H1 (cell line): Measurements from ENCODE around the gene TXNDC12. TPM values are rescaled to one million over a fixed set of nuclear protein-coding genes. Genes with fewer than 3 reads are reported as not detected.

Experiments
- CTCF ChIA-PET: fragments of 300-600 bp; sonication (Branson Sonifier 250); formaldehyde crosslinking; loops from one replicate; lab custom pipeline; 2021; ENCODE audit not compliant: partially characterized antibody; lab: Charles Lee
- POLR2A ChIA-PET: fragments of 300-600 bp; sonication (Branson Sonifier 250); formaldehyde crosslinking; loops from one replicate; lab custom pipeline; 2021; ENCODE audit warnings: inconsistent platforms; ENCODE audit not compliant: partially characterized antibody; lab: Charles Lee
- DNase-seq, 2 experiments: peaks; one replicate each; pipeline versions ENCODE4 v3.0.0 to v3.0.0-alpha.2; 2010 to 2022; ENCODE audit warnings: low spot score in 2 of 2, low read depth in 1 of 2, mixed read lengths in 1 of 2
- FAIRE-seq: peaks from 2 replicates; lab custom pipeline; 2011; peaks lifted over from hg19 to GRCh38; lab: Jason Lieb, UNC
- H2AFZ ChIP-seq: 2 replicates; pipeline ENCODE4 v1.8.1; 2012; ENCODE audit warnings: low read length, inconsistent platforms
- H2AK5ac ChIP-seq: 2 replicates; pipeline ENCODE4 v1.6.1; 2013; ENCODE audit warnings: low read depth, low read length
- H2BK120ac ChIP-seq: replicated peaks from 2 replicates; pipeline ENCODE3; 2013; ENCODE audit warnings: low read depth, low read length, inconsistent platforms
- H2BK12ac ChIP-seq: 2 replicates; pipeline ENCODE4 v1.6.1; 2013; ENCODE audit warnings: low read depth, low read length
- H2BK15ac ChIP-seq: 2 replicates; pipeline ENCODE4 v1.6.1; 2013; ENCODE audit warnings: low read length
- H2BK20ac ChIP-seq: 2 replicates; pipeline ENCODE4 v1.6.1; 2013; ENCODE audit warnings: low read length
- H2BK5ac ChIP-seq: 2 replicates; pipeline ENCODE4 v1.6.1; 2013; ENCODE audit warnings: low read depth, low read length
- H3K14ac ChIP-seq: 2 replicates; pipeline ENCODE4 v1.6.1; 2013; ENCODE audit warnings: inconsistent platforms; ENCODE audit not compliant: insufficient read length
- H3K18ac ChIP-seq: 2 replicates; pipeline ENCODE4 v1.6.1; 2013; ENCODE audit warnings: low read length; ENCODE audit errors: extremely low read depth
- H3K23ac ChIP-seq: 2 replicates; pipeline ENCODE4 v1.6.1; 2013; ENCODE audit warnings: inconsistent platforms; ENCODE audit not compliant: insufficient read length
- H3K23me2 ChIP-seq: 2 replicates; pipeline ENCODE4 v1.6.1; 2013; ENCODE audit warnings: low read depth, low read length
- H3K27ac ChIP-seq: 2 replicates; pipeline ENCODE4 v1.6.1; 2011; ENCODE audit warnings: low read depth, low read length, inconsistent platforms
- H3K27me3 ChIP-seq, 4 experiments: replicated peaks in 1 of 4; 1 replicate in 1 of 4; 2 replicates in 3 of 4; pipeline versions ENCODE4 v1.6.1 to v1.8.1; 2011 to 2013; ENCODE audit warnings: low read length in 3 of 4, mild to moderate bottlenecking in 3 of 4, inconsistent platforms in 2 of 4, mixed read lengths in 2 of 4, moderate library complexity in 1 of 4; ENCODE audit not compliant: control insufficient read depth in 3 of 4, insufficient read depth in 3 of 4; ENCODE audit errors: extremely low read depth in 1 of 4
- H3K36me3 ChIP-seq, 4 experiments: 2 replicates each; pipeline versions ENCODE4 v1.6.1 to v1.8.1; 2011 to 2013; ENCODE audit warnings: mild to moderate bottlenecking in 4 of 4, low read length in 3 of 4, moderate library complexity in 2 of 4, control low read depth in 1 of 4, inconsistent platforms in 1 of 4; ENCODE audit not compliant: insufficient read depth in 4 of 4, control insufficient read depth in 2 of 4
- H3K4ac ChIP-seq: replicated peaks from 2 replicates; pipeline ENCODE3; 2013; ENCODE audit warnings: low read length, low read depth, mixed read lengths, inconsistent platforms; ENCODE audit not compliant: insufficient read length
- H3K4me1 ChIP-seq, 4 experiments: replicated peaks in 1 of 4; 1 replicate in 1 of 4; 2 replicates in 3 of 4; pipeline versions ENCODE4 v1.6.1 to v1.8.1; 2011 to 2013; ENCODE audit warnings: low read length in 3 of 4, inconsistent platforms in 2 of 4, mixed read lengths in 1 of 4; ENCODE audit not compliant: insufficient read depth in 4 of 4, control insufficient read depth in 3 of 4
- H3K4me2 ChIP-seq, 2 experiments: 2 replicates each; pipeline versions ENCODE4 v1.6.1 to v1.8.1; 2011 to 2013; ENCODE audit warnings: low read depth in 2 of 2, low read length in 2 of 2, control low read depth in 1 of 2, inconsistent platforms in 1 of 2, mild to moderate bottlenecking in 1 of 2; ENCODE audit not compliant: insufficient read depth in 1 of 2
- H3K4me3 ChIP-seq, 4 experiments: fragments of 200-600, 300-600 bp in 1 of 4; sonication (generic), shearing (Covaris generic), sonication (Bioruptor Twin) in 1 of 4; 2 replicates each; pipeline versions ENCODE4 v1.5.1 to v1.8.1; 2011 to 2016; ENCODE audit warnings: low read length in 4 of 4, low read depth in 3 of 4, control low read depth in 2 of 4, inconsistent platforms in 2 of 4, mild to moderate bottlenecking in 2 of 4, mixed read lengths in 1 of 4, moderate library complexity in 1 of 4; ENCODE audit not compliant: insufficient read depth in 2 of 4; ENCODE audit errors: extremely low read depth in 1 of 4
- H3K56ac ChIP-seq: replicated peaks from 2 replicates; pipeline ENCODE3; 2013; ENCODE audit warnings: low read depth, mild to moderate bottlenecking, mixed read lengths, low read length, inconsistent platforms; ENCODE audit not compliant: insufficient read length
- H3K79me1 ChIP-seq: 2 replicates; pipeline ENCODE4 v1.6.1; 2013; ENCODE audit warnings: low read depth, low read length, control low read depth
- H3K79me2 ChIP-seq, 2 experiments: 2 replicates each; pipeline versions ENCODE4 v1.6.1 to v1.8.1; 2012 to 2013; ENCODE audit warnings: low read length in 2 of 2, mild to moderate bottlenecking in 2 of 2, inconsistent platforms in 1 of 2; ENCODE audit not compliant: insufficient read depth in 2 of 2, control insufficient read depth in 1 of 2
- H3K9ac ChIP-seq, 4 experiments: replicated peaks in 1 of 4; 1 replicate in 1 of 4; 2 replicates in 3 of 4; pipeline versions ENCODE4 v1.6.1 to v1.8.1; 2011 to 2013; ENCODE audit warnings: low read depth in 3 of 4, low read length in 3 of 4, control low read depth in 2 of 4, mild to moderate bottlenecking in 2 of 4, moderate library complexity in 2 of 4, inconsistent platforms in 1 of 4; ENCODE audit errors: extremely low read depth in 1 of 4
- H3K9me3 ChIP-seq, 2 experiments: 2 replicates each; pipeline versions ENCODE4 v1.6.1 to v1.8.1; 2012 to 2013; ENCODE audit warnings: mild to moderate bottlenecking in 2 of 2, moderate library complexity in 2 of 2, control low read depth in 1 of 2, inconsistent platforms in 1 of 2, low read depth in 1 of 2, low read length in 1 of 2, mixed read lengths in 1 of 2; ENCODE audit not compliant: insufficient read depth in 2 of 2
- H4K20me1 ChIP-seq, 2 experiments: replicated peaks in 1 of 2; 2 replicates each; pipeline versions ENCODE3 to v1.8.1; 2011 to 2013; ENCODE audit warnings: inconsistent platforms in 2 of 2, low read length in 2 of 2, mild to moderate bottlenecking in 1 of 2; ENCODE audit not compliant: insufficient read depth in 2 of 2, control insufficient read depth in 1 of 2
- H4K5ac ChIP-seq: 2 replicates; pipeline ENCODE4 v1.6.1; 2013; ENCODE audit warnings: low read length, low read depth, mixed read lengths, inconsistent platforms; ENCODE audit not compliant: insufficient read length
- H4K8ac ChIP-seq: 2 replicates; pipeline ENCODE4 v1.8.0; 2013; ENCODE audit warnings: mild to moderate bottlenecking, moderate library complexity, low read length, inconsistent platforms; ENCODE audit not compliant: insufficient read depth; ENCODE audit errors: extremely low read depth
- H4K91ac ChIP-seq: replicated peaks from 2 replicates; pipeline ENCODE3; 2013; ENCODE audit warnings: low read length, mixed read lengths, inconsistent platforms; ENCODE audit not compliant: insufficient read length
- ATF2 ChIP-seq: IDR thresholded peaks from 2 replicates; pipeline ENCODE4 v1.6.1; 2012; ENCODE audit warnings: low read length, inconsistent platforms
- TAF1 ChIP-seq: IDR thresholded peaks from 2 replicates; pipeline ENCODE4 v1.6.1; 2011; ENCODE audit warnings: mild to moderate bottlenecking, low read depth, low read length
- USF2 ChIP-seq: IDR thresholded peaks from 2 replicates; pipeline ENCODE4 v1.6.1; 2011; ENCODE audit warnings: low read length, improper control_type of control experiment
- WGBS, 2 experiments: shearing (Covaris generic) in 1 of 2; methylation state at CpG; one replicate each; pipeline versions ENCODE4 v1.1.6 to v1.1.7; 2013 to 2015; ENCODE audit warnings: low lambda C conversion rate in 2 of 2, mixed read lengths in 2 of 2, inconsistent platforms in 1 of 2, low coverage in 1 of 2, missing lambda C conversion rate in 1 of 2; ENCODE audit not compliant: insufficient replicate concordance in 2 of 2, insufficient coverage in 1 of 2, insufficient read length in 1 of 2; ENCODE audit errors: extremely low coverage in 1 of 2, missing lambda C conversion rate in 1 of 2; 5-methylcytosine and 5-hydroxymethylcytosine counted together
- polyA plus RNA-seq, 7 experiments: library from polyadenylated mRNA; depleted of rRNA in 3 of 7; stranded (reverse) in 5 of 7; unstranded in 2 of 7; fragments of >200 nt in 5 of 7; fragments of 200-250 nt in 2 of 7; gene quantifications; 1 replicate in 5 of 7; 2 replicates in 1 of 7; 4 replicates in 1 of 7; pipeline versions ENCODE4 v1.2.1 to v1.2.3, GENCODE V29; 2011 to 2013; ENCODE audit warnings: missing spikeins in 2 of 7, mixed read lengths in 2 of 7
- total RNA-seq: library from RNA; stranded (reverse); fragmentation: NEBNext Ultra II Directional; extraction: Animal tissue kit (Norgen Biotek cat#: 25700); gene quantifications from 2 replicates; pipeline ENCODE4 v1.2.1, GENCODE V29; 2021

TXNDC12 gene
- total and polyA plus RNA-seq, 2 of the 8 experiments (the other 6 are each of a cell fraction or from before 2014, with no cell fraction given) = 35.2 to 89.8 TPM

GRCh38 chr1:51986718-51987117 lies 68.3 kb downstream of the TXNDC12 start:
- Histone ChIP-seq H3K56ac (no peak overlapping the region), H2AK5ac (no peak overlapping the region), H3K18ac (no peak overlapping the region), H3K27me3 (no peaks in the 10 kb centered on the region; a peak in 1 of 7 replicates), H2BK20ac (no peak overlapping the region), H2BK120ac (no peak overlapping the region), H3K4me2 (no peak overlapping the region), H3K36me3 (peaks cover 0 to 20% (median 0%) of the 10 kb centered on the region in 4 experiments; a peak in 2 of 8 replicates), H3K23ac (no peak overlapping the region), H3K27ac (no peak overlapping the region), H4K20me1 (no peaks in the 10 kb centered on the region), H3K4me3 (no peak overlapping the region), H3K79me2 (peaks cover 0 to 27% of the 10 kb centered on the region in 2 experiments; a peak in 3 of 4 replicates), H2BK5ac (no peak overlapping the region), H3K79me1 (peaks cover 6% of the 10 kb centered on the region), H2AFZ (no peak overlapping the region), H2BK15ac (no peak overlapping the region), H4K5ac (no peak overlapping the region), H4K8ac (no peak overlapping the region), H3K23me2 (peaks cover 11% of the 10 kb centered on the region), H3K9ac (no peak overlapping the region), H3K4me1 (peaks cover 1 to 9% (median 6%) of the 10 kb centered on the region in 4 experiments; a peak in 6 of 7 replicates), H2BK12ac (no peak overlapping the region), H4K91ac (no peak overlapping the region), H3K4ac (no peak overlapping the region), H3K9me3 (no peaks in the 10 kb centered on the region), H3K14ac (no peak overlapping the region)
- 86% methylated on average over 4 of the region's 4 CpGs; no CpG with 5 or more reads in 1 of the 2 experiments for WGBS, 2 experiments
- TF ChIP-seq USF2 (no peak), TAF1 (no peak), ATF2 (no peak)
- DNase-seq (no peak), FAIRE-seq (no peak)
- POLR2A ChIA-PET = interaction anchor here (3.7 kb wide), 1 partner anchor 9 kb away, joined by 10 read pairs; no protein-coding TSS in a partner anchor
- CTCF ChIA-PET = interaction anchor here (0.9 to 2.1 kb wide), 5 partner anchors 12 to 90 kb away, joined by 3 to 6 read pairs (median 3); no protein-coding TSS in a partner anchor
